NT2/D1 (cell line): ENCODE measurements around the gene EPB41L3.

Experiments used
- SUZ12 ChIP-seq: IDR thresholded peaks from 2 replicates; pipeline ENCODE4 v1.6.1; 2011; ENCODE audit not compliant: insufficient read length, insufficient read depth; ENCODE audit errors: extremely low read depth
- YY1 ChIP-seq: IDR thresholded peaks from 2 replicates; pipeline ENCODE4 v1.6.1; 2011; ENCODE audit not compliant: insufficient read length, insufficient read depth
- ZNF274 ChIP-seq: IDR thresholded peaks from 2 replicates; pipeline ENCODE4 v1.6.1; 2011; ENCODE audit warnings: mild to moderate bottlenecking, low read depth, low read length

DNA sequence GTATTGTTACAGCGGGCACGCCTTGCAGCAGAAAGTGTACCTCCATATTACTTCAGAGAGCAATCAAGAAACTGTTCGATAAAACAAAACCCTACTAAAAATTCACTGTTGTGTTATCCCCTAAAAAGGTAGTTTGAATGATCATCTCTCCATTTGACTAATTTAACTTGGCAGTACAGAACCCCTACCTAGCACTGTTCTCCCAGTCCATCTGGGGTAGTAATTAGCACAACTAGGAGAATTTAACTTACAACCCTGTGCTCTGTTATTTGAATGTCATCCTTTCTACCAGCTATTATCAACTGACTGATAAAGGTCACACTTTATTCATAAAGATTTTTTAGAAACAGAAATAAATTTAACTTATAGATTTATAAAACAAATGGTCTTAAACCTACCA, 121.2 kb downstream of the EPB41L3 start:
- TF ChIP-seq ZNF274: no peak
- no peak for TF ChIP-seq SUZ12
- TF ChIP-seq YY1: no peak
